Superior temporal gyrus (tissue), 1 donor: ENCODE measurements around the gene SLC5A5.
"Not testable (repeated sequence)": the region's sequence is repeated elsewhere in the genome, so short reads cannot be mapped to it uniquely, and the experiment has no call there.

Source experiments
- DNase-seq: peaks from one replicate; pipeline ENCODE4 v3.0.0-alpha.2; 2016; ENCODE audit errors: extremely low spot score

SLC5A5 gene

GRCh38 chr19:17919122-17919521 is 47.4 kb downstream of the SLC5A5 start:
- not testable (repeated sequence) for DNase-seq

- no peak for DNase-seq
These were observed 48.8 kb downstream of the SLC5A5 start for GRCh38 chr19:17920527-17920926.

GRCh38 chr19:17922138-17922537 is 50.4 kb downstream of the SLC5A5 start:
- no peak for DNase-seq

- DNase-seq: no peak
These were observed 54.3 kb downstream of the SLC5A5 start for GRCh38 chr19:17926044-17926443.

GRCh38 chr19:17929056-17929455 is 57.3 kb downstream of the SLC5A5 start:
- DNase-seq: no peak

GRCh38 chr19:17931532-17932191 is 59.9 kb downstream of the SLC5A5 start:
- DNase-seq: no peak

GRCh38 chr19:17932485-17933338 is 61.0 kb downstream of the SLC5A5 start, which contains the start of gene CCDC124:
Gene CCDC124 (plus strand): TSS chr19:17933015. CDS start chr19:17936421, 3,406 bp downstream.
- DNase-seq: peak; percentile 90

- DNase-seq: no peak
These were observed 61.8 kb downstream of the SLC5A5 start for GRCh38 chr19:17933414-17934129.

- no peak for DNase-seq
These were observed 64.6 kb downstream of the SLC5A5 start for GRCh38 chr19:17936379-17936778.

- DNase-seq: no peak
These were observed 65.7 kb downstream of the SLC5A5 start for GRCh38 chr19:17937371-17937900.

GRCh38 chr19:17938092-17938845 is 66.5 kb downstream of the SLC5A5 start:
- DNase-seq: peak; percentile 81

- no peak for DNase-seq
These were observed 70.4 kb downstream of the SLC5A5 start for GRCh38 chr19:17942181-17942580.

- DNase-seq: no peak
These were observed 71.0 kb downstream of the SLC5A5 start for GRCh38 chr19:17942582-17943273.

GRCh38 chr19:17943274-17944221 is 71.8 kb downstream of the SLC5A5 start:
- no peak for DNase-seq

- DNase-seq: peak; percentile 64
These were observed 72.6 kb downstream of the SLC5A5 start for GRCh38 chr19:17944301-17944700.
